ENCODE results near the gene SLC7A11. TPM values are rescaled to one million over a fixed set of nuclear protein-coding genes. Genes with fewer than 3 reads are reported as not detected.

Gene SLC7A11
- polyA plus RNA-seq, 3 donors = 0.02 to 0.07 TPM; not detected in 1

DNA sequence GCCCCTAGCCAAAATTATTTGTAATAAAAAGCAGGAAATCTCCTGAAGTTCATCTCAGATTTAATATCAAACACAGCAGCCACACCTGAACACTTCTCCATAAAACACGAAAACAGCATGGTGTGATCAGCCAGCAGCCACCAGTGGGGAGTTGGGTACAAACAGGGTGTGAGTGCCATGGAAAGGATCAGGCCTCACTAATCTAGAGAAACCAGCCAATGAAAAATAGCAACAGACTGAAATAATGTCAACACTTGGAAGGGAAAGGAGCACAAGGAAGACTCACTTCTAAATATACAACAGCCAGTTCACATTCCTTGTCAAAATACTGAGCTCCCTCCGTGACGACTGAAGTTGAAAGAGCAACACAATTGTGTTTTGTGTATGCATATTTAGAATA lies 46.0 kb downstream of the SLC7A11 start:
- no peaks in the 10 kb centered on the region for H4K20me1 ChIP-seq (ENCODE audit: insufficient read depth, low read length)
- WGBS (ENCODE audit: insufficient coverage) = no CpG with 5 or more reads among the region's 3 CpGs

DNA sequence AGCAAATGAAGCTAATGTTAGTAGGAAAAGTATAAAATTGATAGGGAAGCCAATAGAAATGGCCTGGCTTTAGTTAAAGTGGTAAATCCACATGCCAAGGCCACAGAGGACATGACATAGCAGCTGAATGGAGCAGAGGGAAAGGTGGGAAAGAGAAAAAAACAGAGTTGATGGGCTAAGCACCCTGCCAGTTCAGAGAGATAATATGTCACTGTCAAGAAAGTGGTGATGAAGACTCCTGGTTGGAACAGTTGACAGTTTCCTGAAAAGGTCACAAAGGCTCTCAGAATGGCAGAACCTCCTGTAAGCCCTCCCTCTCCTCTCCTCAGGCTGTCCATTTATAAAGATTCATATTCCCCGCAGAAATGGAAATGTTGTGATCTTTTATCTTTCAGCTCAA lies 48.2 kb downstream of the SLC7A11 start:
- Histone ChIP-seq H3K4me3 (replicated peaks in 1 of 3; ENCODE audit: low read depth in 2 of 3, low read length in 3 of 3) (no peak overlapping the region), H3K27me3 (ENCODE audit: control insufficient read depth in 2 of 2, insufficient read depth in 2 of 2, low read length in 2 of 2) (no peaks in the 10 kb centered on the region), H3K9me3 (replicated peaks in 1 of 2; ENCODE audit: control insufficient read depth in 1 of 2, insufficient read depth in 1 of 2, low read length in 2 of 2) (no peaks in the 10 kb centered on the region), H4K20me1 (ENCODE audit: insufficient read depth, low read length) (no peaks in the 10 kb centered on the region), H3K36me3 (replicated peaks in 1 of 2; ENCODE audit: control insufficient read depth in 1 of 2, insufficient read depth in 2 of 2, low read length in 2 of 2) (no peaks in the 10 kb centered on the region), H3K9ac (ENCODE audit: insufficient read depth, low read length, poor library complexity, severe bottlenecking) (no peak overlapping the region), H3K4me1 (ENCODE audit: control insufficient read depth in 1 of 2, insufficient read depth in 2 of 2, low read length in 2 of 2) (peaks cover 21 to 24% of the 10 kb centered on the region in 2 donors), H2AFZ (ENCODE audit: insufficient read depth, low read depth, low read length, poor library complexity, severe bottlenecking) (no peak overlapping the region), H3K27ac (ENCODE audit: low read depth in 1 of 2, low read length in 2 of 2) (no peak overlapping the region), H3K4me2 (replicated peaks; ENCODE audit: extremely low read depth, low read length, poor library complexity, severe bottlenecking) (no peak overlapping the region), H3K79me2 (ENCODE audit: insufficient read depth, low read length) (no peaks in the 10 kb centered on the region)
- Mint-ChIP-seq H3K27ac (no peak overlapping the region), H3K36me3 (no peaks in the 10 kb centered on the region), H3K27me3 (ENCODE audit: low read depth in 3 of 3) (peaks cover 0 to 2% (median 0%) of the 10 kb centered on the region in 3 donors), H3K4me3 (no peak overlapping the region), H3K9me3 (peaks cover 0 to 2% (median 0%) of the 10 kb centered on the region in 7 donors), H3K4me1 (peaks cover 23% of the 10 kb centered on the region)
- no CpG with 5 or more reads among the region's 1 CpG for WGBS (ENCODE audit: insufficient coverage)
- no peak for DNase-seq
- intact Hi-C loops (cut with micrococcal nuclease) = loop anchor here in 1 of 2 donors (5.0 kb wide), 1 partner anchor 48 kb away; the partner anchor contains the start of gene SLC7A11
- TF ChIP-seq, protein P1, sequence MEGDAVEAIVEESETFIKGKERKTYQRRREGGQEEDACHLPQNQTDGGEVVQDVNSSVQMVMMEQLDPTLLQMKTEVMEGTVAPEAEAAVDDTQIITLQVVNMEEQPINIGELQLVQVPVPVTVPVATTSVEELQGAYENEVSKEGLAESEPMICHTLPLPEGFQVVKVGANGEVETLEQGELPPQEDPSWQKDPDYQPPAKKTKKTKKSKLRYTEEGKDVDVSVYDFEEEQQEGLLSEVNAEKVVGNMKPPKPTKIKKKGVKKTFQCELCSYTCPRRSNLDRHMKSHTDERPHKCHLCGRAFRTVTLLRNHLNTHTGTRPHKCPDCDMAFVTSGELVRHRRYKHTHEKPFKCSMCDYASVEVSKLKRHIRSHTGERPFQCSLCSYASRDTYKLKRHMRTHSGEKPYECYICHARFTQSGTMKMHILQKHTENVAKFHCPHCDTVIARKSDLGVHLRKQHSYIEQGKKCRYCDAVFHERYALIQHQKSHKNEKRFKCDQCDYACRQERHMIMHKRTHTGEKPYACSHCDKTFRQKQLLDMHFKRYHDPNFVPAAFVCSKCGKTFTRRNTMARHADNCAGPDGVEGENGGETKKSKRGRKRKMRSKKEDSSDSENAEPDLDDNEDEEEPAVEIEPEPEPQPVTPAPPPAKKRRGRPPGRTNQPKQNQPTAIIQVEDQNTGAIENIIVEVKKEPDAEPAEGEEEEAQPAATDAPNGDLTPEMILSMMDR (IDR thresholded peaks at IDR 0.05) = no peak

More for the DNA sequence above, 46.0 kb downstream of the SLC7A11 start:
- Mint-ChIP-seq H3K27ac (no peak overlapping the region), H3K4me1 (peaks cover 3% of the 10 kb centered on the region), H3K4me3 (no peak overlapping the region), H3K36me3 (no peaks in the 10 kb centered on the region), H3K9me3 (no peaks in the 10 kb centered on the region), H3K27me3 (ENCODE audit: low read depth in 3 of 3) (peaks cover 0 to 3% (median 0%) of the 10 kb centered on the region in 3 donors)
- H3K27me3 ChIP-seq (ENCODE audit: control insufficient read depth in 2 of 2, insufficient read depth in 2 of 2, low read length in 2 of 2) = no peaks in the 10 kb centered on the region
- H3K4me2 ChIP-seq (replicated peaks; ENCODE audit: extremely low read depth, low read length, poor library complexity, severe bottlenecking) = no peak overlapping the region
- TF ChIP-seq, protein P1 (IDR thresholded peaks at IDR 0.05) = no peak
- no peaks in the 10 kb centered on the region for H3K79me2 ChIP-seq (ENCODE audit: insufficient read depth, low read length)
- H2AFZ ChIP-seq (ENCODE audit: insufficient read depth, low read depth, low read length, poor library complexity, severe bottlenecking) = no peak overlapping the region
- peaks cover 2 to 3% of the 10 kb centered on the region in 2 donors for H3K4me1 ChIP-seq (ENCODE audit: control insufficient read depth in 1 of 2, insufficient read depth in 2 of 2, low read length in 2 of 2)
- no peaks in the 10 kb centered on the region for H3K36me3 ChIP-seq (replicated peaks in 1 of 2; ENCODE audit: control insufficient read depth in 1 of 2, insufficient read depth in 2 of 2, low read length in 2 of 2)
- H3K27ac ChIP-seq (ENCODE audit: low read depth in 1 of 2, low read length in 2 of 2) = no peak overlapping the region
- intact Hi-C loops (cut with micrococcal nuclease) = no loop called here
- no peak overlapping the region for H3K4me3 ChIP-seq (replicated peaks in 1 of 3; ENCODE audit: low read depth in 2 of 3, low read length in 3 of 3)
- H3K9me3 ChIP-seq (replicated peaks in 1 of 2; ENCODE audit: control insufficient read depth in 1 of 2, insufficient read depth in 1 of 2, low read length in 2 of 2) = no peaks in the 10 kb centered on the region
- no peak overlapping the region for H3K9ac ChIP-seq (ENCODE audit: insufficient read depth, low read length, poor library complexity, severe bottlenecking)
- DNase-seq = no peak

Measured in CD14-positive monocyte (primary cell).